AG08396 (cell line): ENCODE measurements around the gene SERINC5.
"Not testable (repeated sequence)": the region's sequence is repeated elsewhere in the genome, so short reads cannot be mapped to it uniquely, and the experiment has no call there.

Experiments used
- DNase-seq: peaks from one replicate; pipeline ENCODE4 v3.0.0; 2012; ENCODE audit warnings: low spot score, mixed read lengths

Gene SERINC5

DNA sequence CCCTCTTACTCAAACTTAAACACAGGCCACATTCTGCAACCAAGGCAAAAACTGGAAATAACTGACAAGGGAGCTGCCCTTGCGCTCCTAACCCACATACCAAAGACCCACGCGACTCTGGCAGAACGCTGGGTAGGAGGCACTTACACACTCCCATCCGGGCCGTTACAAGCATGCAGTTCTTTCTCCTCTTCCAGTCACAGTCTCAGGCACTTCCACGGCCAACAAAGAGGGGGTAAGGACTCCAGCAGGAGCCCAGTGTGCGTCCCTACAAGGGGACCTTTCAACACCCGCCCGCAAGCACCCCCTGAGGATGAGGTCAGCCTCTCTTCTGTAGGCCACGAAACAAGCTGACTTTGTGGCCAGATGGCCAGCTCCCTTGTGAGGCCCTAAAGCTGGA is 57.4 kb downstream of the SERINC5 start:
- no peak for DNase-seq

DNA sequence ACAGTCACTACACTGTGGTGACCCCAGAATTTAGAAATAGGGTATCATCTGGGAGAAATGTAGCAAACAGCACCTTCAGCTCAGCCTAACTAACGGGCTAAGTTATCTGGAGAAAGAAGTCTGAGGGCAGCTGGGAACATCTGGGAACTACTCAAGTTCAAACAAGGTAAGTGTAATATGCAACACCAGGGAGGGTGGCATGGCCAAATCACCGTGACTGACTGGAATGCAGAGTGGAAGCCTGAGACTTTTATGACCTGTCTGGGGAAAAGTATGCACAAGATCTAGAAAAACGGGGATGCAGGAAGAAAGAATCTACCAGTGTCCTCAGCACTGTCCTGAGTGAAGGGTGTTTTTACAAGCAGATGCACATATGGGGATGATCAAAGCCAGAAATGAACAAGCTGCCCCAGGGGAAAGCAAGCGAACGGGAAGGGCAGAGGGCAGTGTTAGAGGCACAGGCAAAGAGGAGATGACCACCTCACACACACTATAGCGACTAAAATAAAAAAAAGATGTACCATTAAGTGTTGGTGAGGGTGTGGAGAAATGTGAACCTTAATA is 59.9 kb downstream of the SERINC5 start:
- no peak for DNase-seq

DNA sequence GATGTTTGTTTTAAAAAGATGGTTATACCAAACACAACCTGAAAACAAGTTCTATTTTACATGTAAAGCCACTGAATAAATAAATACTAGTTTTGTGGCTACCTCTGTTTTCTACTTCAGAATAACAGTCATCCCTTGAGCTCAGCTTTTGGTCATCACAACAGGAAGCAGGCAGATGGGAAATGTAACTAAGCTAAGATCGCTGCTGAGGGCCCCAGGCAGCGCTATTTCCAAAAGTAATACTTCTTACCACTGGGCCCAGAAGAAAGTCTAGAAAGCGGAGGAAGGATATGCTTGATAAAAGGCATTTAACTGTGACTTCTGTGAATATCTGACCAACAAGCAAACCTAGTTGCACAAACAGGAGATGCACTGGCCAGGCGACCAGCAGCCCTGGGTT is 61.4 kb downstream of the SERINC5 start:
- DNase-seq = no peak

DNA sequence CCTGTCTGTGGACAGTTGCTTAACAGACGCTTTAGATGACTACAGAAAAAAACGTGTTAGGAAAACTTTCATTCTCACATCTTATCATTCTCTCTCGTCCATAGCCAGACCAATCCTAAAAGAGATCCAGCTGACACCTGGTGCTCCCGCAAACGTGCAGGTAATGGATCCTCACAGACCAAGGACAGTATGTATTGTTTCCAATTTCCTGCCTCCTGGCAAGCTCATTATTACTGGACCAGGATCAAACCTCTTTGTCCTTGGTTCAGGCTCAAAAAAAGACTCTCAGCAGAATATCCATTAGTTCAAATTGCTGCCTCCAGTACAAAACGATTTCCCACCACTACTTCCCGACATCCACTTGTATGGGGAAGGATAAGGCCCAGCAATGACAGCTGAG is 62.4 kb downstream of the SERINC5 start:
- DNase-seq = no peak

DNA sequence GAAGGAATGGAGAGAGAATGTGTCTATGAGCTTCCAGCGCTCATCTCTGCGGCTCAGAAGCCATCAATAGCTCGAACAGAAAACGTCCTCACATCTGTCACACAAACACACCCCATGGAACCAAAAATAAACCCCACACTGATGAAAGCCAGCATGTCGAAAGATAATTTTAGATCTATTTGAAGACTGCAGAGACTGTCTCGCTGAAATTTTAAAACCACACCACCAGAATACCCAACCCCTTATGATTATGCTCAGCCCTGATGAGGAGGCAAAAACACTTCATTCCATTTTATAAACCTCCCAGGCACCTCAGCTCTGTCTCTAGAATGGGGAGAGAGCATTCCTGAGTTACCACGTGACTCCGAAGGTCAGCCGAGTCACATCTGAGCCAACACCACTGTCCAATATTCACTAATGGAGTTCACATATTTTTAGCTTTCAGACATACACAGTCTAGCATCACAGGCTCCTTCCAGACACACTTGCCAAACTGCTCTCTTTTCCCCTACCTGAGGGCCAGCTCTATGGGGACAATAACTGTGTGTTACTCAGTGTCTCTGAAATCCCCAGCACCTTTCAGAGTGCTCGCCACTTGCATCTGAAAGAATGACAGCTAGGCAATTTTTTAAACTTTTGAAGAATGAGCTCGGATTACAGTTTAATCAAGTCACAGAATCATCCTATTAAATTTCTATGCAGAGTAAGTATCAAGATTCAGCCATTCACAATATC is 63.2 kb downstream of the SERINC5 start:
- peak; percentile 51 for DNase-seq

DNA sequence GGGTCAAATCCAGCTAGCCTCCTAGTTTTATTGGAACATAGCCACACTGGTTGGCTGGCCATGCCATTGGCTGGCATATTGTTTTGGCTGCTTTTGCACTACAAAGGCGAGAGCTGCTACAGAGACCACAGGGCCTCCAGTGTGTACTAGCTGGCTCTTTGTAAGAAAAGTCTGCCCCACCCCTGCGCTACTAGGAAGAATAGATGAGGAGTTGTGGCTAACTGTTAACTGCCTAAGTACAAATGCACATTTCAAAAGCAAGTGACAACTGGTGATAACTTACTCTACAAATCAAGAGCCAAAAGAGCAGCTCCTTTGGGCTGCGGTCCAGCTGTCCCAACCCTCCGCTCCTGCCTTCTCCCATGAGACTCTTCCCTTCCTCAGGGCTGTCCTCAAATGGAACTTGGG is 63.9 kb downstream of the SERINC5 start:
- DNase-seq = no peak

DNA sequence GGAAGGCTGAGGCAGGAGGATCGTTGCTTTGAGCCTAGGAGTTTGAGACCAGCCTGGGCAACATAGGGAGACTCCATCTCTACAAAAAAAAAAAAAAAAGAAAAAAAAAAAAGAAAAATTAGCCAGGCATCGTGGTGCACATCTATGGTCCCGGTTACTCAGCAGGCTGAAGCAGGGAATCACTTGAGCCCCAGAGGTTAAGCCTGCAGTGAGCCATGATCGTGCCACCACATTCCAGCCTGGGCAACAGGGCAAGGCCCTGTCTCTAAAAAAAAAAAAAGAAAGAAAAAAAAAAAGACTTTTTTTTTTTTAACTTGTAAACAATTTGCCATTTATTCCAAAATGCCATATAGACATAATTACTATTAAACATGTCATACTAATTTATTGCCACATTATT is 64.5 kb downstream of the SERINC5 start:
- DNase-seq = no peak

DNA sequence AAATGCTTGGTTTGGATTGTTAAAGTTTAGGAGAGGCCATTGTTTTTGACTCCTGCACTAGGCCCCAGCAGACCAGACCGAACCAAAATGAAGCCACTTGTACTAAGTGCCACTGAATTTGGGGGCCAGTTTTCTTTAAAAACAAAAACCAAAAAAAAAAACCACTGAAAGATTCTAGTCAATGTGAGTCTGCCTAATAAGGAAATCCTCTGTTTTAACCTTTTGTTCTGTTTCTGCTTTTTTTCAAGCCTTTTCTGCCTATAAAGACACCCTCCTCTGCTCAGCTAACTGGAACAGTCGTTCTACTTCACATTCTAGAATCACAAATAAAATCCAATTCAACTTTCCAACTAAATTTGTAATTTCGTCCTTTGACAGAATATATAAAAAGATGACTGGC is 64.9 kb downstream of the SERINC5 start:
- DNase-seq = no peak

DNA sequence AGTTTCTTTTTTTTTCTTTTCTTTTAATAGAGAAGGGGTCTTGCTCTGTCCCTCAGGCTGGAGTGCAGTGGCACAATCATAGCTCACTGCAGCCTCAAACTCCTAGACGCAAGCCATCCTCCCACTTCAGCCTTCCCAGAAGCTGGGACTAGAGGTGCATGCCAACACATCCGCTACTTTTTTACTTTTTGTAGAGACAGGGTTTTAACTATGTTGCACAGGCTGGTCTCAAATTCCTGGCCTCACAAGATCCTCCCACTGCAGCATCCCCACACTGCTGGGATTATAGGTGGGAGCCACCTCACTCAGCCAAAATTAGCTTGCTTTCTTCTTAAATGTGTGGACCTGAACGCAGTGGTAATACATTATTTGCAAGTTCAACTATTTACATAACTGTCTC is 66.1 kb downstream of the SERINC5 start:
- no peak for DNase-seq

DNA sequence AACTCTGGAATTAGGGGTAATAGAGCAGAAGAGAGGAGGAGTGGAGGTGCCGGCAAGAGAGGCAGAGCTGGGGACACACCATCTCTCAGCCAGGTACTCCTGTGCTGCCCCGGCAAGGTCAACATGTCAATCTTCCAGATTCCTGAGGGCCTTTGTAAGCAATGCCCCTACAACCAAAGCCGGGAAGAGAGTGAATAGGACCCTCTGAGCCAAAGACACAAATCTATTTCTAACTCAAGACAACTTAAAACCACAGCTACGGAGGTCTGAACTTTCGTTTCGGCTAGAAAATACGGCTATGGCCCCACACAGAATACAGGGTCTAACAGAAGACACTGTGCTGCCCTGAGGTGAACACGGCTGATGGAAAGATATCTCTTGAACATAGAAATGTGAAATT is 66.6 kb downstream of the SERINC5 start:
- DNase-seq = no peak

DNA sequence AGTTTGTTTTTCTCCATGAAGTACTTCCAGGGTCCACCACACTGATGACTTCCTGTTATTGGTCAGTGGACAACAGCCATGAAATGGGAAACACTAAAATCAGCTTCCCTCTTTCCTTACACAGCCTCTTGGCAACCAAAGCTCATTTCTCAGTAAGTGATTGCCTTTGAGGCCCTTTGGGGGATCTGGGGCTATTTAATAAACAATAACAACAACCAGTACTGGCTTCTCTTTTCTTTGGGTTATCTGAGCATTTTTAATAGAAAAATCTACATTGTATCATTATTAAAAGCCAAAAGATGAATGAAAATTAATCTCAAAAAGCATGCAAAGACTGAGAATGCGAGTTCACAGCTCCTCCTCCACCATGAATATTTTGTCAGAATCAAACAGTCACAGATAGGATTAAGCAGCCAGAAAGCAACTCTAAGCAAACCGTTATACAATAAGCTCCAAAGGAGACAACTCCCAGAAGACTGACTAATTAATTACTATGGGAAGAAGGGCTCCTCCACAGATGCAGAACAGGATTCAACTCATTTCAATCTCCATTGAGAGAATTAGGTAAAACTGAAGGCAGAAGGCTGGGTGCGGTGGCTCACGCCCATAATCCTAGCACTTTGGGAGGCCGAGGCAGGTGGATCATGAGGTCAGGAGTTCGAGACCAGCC is 68.3 kb downstream of the SERINC5 start:
- no peak for DNase-seq

DNA sequence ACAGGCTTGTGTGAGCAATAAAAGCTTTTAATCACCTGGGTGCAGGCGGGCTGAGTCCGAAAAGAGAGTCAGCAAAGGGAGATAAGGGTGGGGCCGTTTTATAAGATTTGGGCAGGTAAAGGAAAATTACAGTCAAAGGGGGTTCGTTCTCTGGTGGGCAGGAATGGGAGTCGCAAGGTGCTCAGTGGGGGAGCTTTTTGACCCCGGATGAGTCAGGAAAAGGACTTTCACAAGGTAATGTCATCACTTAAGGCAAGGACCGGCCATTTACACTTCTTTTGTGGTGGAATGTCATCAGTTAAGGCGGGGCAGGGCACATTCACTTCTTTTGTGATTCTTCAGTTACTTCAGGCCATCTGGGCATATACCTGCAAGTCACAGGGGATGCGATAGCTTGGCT is 70.3 kb downstream of the SERINC5 start:
- not testable (repeated sequence) for DNase-seq

DNA sequence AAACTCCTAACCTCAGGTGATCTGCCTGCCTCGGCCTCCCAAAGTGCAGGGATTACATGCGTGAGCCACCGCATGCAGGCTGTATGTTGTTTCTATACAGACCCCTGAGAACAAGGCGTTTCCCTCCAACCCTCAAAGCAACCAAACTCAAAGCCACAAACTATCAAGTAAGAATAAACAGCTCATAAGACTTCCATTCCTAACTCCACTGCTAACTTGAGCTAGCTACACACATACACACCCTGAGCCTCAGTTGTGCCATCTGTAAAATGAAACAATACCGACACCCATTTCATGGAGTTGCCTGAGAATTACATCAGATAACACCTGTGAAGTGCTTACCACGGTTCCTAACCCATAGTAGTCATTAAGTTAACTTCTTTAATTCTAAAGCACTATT is 70.8 kb downstream of the SERINC5 start:
- no peak for DNase-seq

DNA sequence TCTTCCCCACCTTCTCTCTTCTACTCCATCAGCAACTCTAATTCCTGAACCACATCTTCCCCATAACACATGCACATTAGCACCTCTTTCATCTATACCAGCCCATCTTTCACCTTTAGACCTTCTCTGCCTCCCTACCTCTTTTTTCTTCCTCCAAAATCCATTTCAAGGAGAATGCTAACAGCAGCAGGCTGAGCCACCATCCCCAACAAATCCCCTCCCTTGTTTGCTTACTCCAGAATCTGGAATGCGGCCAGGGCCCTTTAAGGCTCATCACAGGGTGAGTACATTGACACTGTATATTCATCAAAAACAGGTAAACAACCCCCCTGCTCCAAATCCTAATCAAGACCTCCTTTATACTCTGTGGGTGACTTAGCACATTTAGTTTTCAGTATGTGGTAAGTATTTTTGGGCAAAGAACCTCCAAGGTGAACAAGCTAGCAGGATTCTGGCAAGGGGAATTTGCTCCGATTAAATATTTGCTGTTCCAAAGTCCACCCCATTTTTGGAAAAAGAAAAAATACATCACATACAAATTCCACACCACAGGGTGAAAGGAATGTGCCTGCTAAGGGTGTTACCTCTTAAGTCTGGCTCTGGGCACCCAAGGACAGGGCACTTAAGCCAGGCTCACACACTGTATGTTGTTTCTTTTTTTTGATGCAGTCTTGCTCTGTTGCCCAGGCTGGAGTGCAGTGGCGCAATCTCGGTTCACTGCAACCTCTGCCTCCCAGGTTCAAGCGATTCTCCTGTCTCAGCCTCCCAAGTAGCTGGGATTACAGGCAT is 71.4 kb downstream of the SERINC5 start:
- DNase-seq = no peak

DNA sequence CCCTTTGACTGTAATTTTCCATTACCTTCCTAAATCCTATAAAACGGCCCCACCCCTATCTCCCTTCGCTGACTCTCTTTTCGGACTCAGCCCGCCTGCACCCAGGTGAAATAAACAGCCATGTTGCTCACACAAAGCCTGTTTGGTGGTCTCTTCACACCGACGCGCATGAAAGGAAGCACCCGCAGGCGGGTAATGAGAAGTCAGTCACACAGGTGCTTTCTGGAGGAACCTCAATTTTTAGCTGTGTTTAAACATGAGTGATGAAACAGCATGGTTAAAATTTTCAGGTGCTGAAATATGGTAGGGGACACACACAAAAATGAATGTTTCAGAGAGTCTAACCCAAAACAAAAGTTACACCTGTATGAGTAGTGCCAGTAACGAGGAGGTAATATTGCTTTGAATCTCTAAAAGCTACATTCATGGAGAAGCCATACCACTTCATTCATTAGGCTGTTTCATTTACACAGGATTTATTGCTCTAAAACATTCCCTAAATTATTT is 72.1 kb downstream of the SERINC5 start:
- DNase-seq = not testable (repeated sequence)

DNA sequence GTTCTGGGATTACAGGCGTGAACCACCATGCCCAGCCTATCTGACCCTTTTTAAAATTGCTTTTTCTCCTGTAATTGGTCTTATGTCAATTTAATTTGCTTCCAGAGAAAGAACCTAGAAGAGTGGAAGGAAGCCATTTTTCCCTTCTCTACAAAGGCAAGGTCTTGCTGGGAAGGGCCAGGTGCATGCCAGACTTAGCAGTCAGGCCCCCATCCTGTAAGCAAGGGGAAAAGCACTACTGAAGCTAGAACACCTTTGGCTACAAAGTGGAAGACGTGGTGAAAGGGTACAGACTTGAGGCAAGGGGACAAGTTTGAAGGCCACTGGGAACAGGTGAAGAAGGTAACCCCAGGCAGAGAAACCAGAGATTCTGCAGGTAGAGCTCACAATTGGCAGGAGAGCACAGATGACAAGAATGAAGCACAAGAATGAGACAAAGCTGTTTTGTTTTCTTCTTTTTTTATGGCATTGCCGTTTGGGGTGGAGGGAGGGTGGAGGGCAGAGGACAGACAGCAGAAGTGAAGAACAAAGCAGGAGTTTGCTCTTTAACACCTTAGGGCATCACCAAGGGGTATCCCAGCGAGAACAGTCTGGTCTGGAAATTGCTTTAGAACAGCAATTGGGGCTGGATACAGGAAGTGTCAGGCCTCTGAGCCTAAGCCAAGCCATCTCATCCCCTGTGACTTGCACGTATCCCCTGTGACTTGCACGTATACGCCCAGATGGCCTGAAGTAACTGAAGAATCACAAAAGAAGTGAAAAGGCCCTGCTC is 72.9 kb downstream of the SERINC5 start:
- DNase-seq = no peak

DNA sequence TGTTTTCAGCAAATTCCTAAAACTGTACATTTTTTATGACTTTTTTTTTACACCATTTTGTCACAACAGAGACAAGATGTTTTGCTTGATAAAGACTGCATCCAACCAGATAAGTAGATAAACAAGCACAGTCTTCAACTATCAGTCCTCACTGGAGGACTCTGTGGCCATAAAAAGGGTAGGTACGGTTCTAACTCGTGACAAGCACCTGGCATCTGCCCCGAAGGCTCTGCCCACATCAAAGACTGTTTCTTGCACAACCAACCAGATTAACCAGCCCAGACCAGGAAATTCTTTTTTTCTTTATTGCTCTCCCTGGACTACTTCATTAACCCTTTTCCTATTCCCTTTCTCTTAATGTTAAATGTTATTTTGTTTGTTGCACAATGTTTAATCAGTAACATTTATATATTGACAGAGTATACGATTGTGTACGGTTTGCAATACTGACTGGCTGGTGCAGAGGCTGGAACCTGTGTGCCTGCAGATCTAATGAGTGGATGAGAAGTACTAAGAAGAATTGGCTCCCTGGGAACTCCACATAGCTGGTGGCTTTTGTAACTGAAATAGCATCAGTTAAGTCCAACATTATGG is 74.1 kb downstream of the SERINC5 start:
- DNase-seq = no peak

DNA sequence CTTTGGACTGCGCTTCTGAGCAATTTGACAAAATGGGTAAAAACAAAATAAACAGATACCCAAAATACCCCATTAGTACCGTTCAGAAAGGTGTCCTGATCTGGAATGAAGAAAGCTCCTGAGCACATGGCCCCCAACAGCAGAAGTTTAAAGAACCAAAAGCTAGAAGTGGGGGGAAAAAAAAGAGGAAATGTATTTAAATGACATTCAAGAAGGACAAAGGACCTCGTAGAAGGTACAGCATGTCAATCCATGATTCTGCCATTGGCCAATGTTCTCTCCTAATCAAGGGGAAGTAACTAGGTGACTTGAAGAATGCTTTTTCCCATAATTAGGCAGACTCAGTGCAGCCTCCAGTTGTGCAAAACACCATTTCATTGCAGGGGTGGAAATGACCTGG is 78.6 kb downstream of the SERINC5 start:
- DNase-seq = no peak

DNA sequence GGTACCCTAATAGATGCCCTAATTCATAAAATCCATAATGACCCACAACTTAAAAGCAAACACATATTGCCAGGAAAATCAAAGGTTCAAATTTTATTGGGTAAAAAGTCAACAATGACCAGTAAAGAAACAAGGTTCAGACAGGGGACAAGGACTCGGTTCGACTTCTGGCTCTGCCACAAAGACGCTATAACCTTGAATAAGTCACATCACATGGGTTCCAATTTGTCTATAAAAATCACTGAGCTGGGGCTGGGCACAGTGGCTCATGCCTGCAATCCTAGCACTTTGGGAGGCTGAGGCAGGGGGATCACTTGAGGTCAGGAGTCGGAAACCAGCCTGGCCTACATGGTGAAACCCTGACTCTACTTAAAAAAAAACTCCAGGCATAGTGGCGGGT is 80.5 kb downstream of the SERINC5 start:
- DNase-seq = no peak

DNA sequence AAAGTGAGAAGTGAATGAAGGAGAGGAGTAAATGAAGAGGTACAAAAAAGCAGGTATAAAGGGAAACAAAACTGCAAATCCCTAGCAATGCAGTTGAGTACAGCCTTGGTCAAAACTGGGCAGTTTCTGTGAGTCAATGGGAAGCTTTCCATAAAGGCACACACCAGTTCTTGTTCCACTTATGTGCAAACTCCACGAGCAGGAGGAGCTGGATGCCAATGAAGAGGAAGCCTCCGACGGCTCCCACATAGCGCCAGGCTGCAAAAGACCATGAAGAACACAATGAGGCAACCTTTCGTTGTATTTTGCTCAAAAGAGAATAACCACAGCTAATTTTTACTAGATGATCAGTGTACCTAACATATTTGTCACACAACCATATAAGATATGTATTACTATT is 81.1 kb downstream of the SERINC5 start:
- DNase-seq = no peak

DNA sequence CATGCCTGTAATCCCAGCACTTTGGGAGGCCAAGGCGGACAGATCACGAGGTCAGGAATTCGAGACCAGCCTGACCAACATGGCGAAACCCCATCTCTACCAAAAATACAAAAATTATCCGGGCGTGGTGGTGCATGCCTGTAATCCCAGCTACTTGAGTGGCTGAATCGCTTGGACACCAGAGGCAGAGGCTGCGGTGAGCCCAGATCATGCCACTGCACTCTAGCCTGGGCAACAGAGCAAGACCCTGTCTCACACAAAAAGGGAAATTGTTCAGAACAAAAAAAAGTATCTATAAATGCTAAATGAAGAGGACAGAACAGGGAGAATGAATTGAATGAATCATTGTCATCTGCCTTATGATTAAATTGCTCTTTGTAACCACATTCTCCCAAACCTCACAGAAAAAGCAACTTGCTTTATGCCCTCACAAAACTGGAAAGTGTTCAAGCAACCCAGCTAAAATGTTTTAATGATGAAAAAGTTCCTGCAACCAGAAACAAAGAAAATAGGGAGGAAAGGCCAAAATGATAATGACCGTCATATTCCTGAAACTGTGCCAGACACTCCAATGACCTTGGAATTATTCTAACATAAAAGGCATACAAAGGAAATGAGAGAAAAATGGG is 83.7 kb downstream of the SERINC5 start:
- DNase-seq = no peak
